HCT116 (cell line): ENCODE measurements around the gene SLC6A3. TPM values are rescaled to one million over a fixed set of nuclear protein-coding genes. Genes with fewer than 3 reads are reported as not detected.

ENCODE experiments used
- ATAC-seq: fragments of 200-7000 bp; cut with Tn5 transposase; 2 replicates; pipeline ENCODE4 v1.9.1; 2020; ENCODE audit warnings: mild to moderate bottlenecking, moderate library complexity
- BruUV-seq: library from RNA; stranded (reverse); fragments of 400-500 nt; replicated peaks from 2 replicates; lab custom pipeline; 2021; lab: Mats Ljungman, UMichigan
- CTCF ChIA-PET: fragments of 300-600 bp; sonication (Branson Sonifier 250); formaldehyde crosslinking; loops from one replicate; lab custom pipeline; 2021; ENCODE audit warnings: antibody characterized with exemption; lab: Charles Lee
- POLR2A ChIA-PET: fragments of 300-600, 350-600 bp; sonication (Branson Sonifier 250); formaldehyde crosslinking; loops from one replicate; lab custom pipeline; 2021; ENCODE audit warnings: antibody characterized with exemption; lab: Charles Lee
- RAD21 ChIA-PET, 2 experiments: fragments of 300-600 bp; sonication (Branson Sonifier 250); formaldehyde crosslinking; loops; one replicate each; lab custom pipeline; 2023; ENCODE audit warnings: low total read pairs in 2 of 2; ENCODE audit not compliant: uncharacterized antibody in 2 of 2, unreplicated experiment in 2 of 2, low non-redundant PET in 1 of 2; lab: Charles Lee
- DNase-seq: peaks from one replicate; pipeline ENCODE4 v3.0.0-alpha.2; 2010; ENCODE audit warnings: low read depth, low spot score
- H2AFZ ChIP-seq: fragments of 200-600 bp; shearing (Covaris generic), sonication (generic); 2 replicates; pipeline ENCODE4 v1.6.1; 2017; ENCODE audit warnings: low read depth, mixed run types, mixed read lengths, antibody characterized with exemption, low read length; ENCODE audit not compliant: poor library complexity, severe bottlenecking
- H3K27ac ChIP-seq: 2 replicates; pipeline ENCODE4 v1.5.1; 2012; ENCODE audit warnings: low read depth, low read length
- H3K27me3 ChIP-seq: fragments of 200-600 bp; sonication (generic); 2 replicates; pipeline ENCODE4 v1.6.1; 2016; ENCODE audit warnings: mixed run types, low read length, mixed read lengths; ENCODE audit not compliant: insufficient read depth
- H3K36me3 ChIP-seq, 2 experiments: fragments of 200-500 bp in 1 of 2; fragments of 200-600 bp in 1 of 2; sonication (Bioruptor generic) in 1 of 2; sonication (generic) in 1 of 2; 2 replicates each; pipeline versions ENCODE4 v1.5.1 to v1.6.1; 2014 to 2016; ENCODE audit warnings: low read length in 2 of 2, inconsistent platforms in 1 of 2, mixed read lengths in 1 of 2, mixed run types in 1 of 2; ENCODE audit not compliant: insufficient read depth in 2 of 2, control insufficient read depth in 1 of 2
- H3K4me1 ChIP-seq, 2 experiments: fragments of 200-600 bp in 1 of 2; sonication (generic) in 1 of 2; 2 replicates each; pipeline versions ENCODE4 v1.5.1 to v1.6.1; 2012 to 2017; ENCODE audit warnings: low read length in 2 of 2, inconsistent platforms in 1 of 2, mild to moderate bottlenecking in 1 of 2, mixed read lengths in 1 of 2, mixed run types in 1 of 2, moderate library complexity in 1 of 2; ENCODE audit not compliant: insufficient read depth in 2 of 2, control insufficient read depth in 1 of 2
- H3K4me2 ChIP-seq: fragments of 200-600 bp; sonication (generic); 2 replicates; pipeline ENCODE4 v1.6.1; 2017; ENCODE audit warnings: mixed run types, low read length, mixed read lengths
- H3K4me3 ChIP-seq, 2 experiments: fragments of 200-600 bp in 1 of 2; sonication (generic) in 1 of 2; replicated peaks in 1 of 2; 2 replicates each; pipeline ENCODE4 v1.5.1; 2011 to 2016; ENCODE audit warnings: low read length in 2 of 2, control low read depth in 1 of 2, low read depth in 1 of 2, mild to moderate bottlenecking in 1 of 2, mixed read lengths in 1 of 2, mixed run types in 1 of 2
- H3K79me2 ChIP-seq: fragments of 200-600 bp; sonication (generic); 2 replicates; pipeline ENCODE4 v1.6.1; 2017; ENCODE audit warnings: mild to moderate bottlenecking, mixed run types, low read length, moderate library complexity, mixed read lengths; ENCODE audit not compliant: insufficient read depth
- H3K9ac ChIP-seq: fragments of 200-600 bp; sonication (generic); 2 replicates; pipeline ENCODE4 v1.6.1; 2016; ENCODE audit warnings: low read length, mixed read lengths
- H3K9me2 ChIP-seq: fragments of 200-600 bp; sonication (generic), shearing (Covaris generic); 2 replicates; pipeline ENCODE4 v1.6.1; 2017; ENCODE audit warnings: mixed run types, mild to moderate bottlenecking, moderate library complexity; ENCODE audit not compliant: insufficient read depth
- H3K9me3 ChIP-seq, 2 experiments: fragments of 200-500 bp in 1 of 2; fragments of 200-600 bp in 1 of 2; sonication (Bioruptor generic) in 1 of 2; sonication (generic) in 1 of 2; 2 replicates each; pipeline ENCODE4 v1.6.1; 2014 to 2017; ENCODE audit warnings: low read length in 2 of 2, mixed read lengths in 2 of 2, inconsistent platforms in 1 of 2, low read depth in 1 of 2, mild to moderate bottlenecking in 1 of 2, mixed run types in 1 of 2, moderate library complexity in 1 of 2; ENCODE audit not compliant: control insufficient read depth in 1 of 2, insufficient read depth in 1 of 2
- H4K20me1 ChIP-seq: fragments of 200-600 bp; sonication (generic), shearing (Covaris generic); 2 replicates; pipeline ENCODE4 v1.6.1; 2017; ENCODE audit warnings: mixed run types, mild to moderate bottlenecking, moderate library complexity; ENCODE audit not compliant: insufficient read depth
- CEBPB ChIP-seq: IDR thresholded peaks from 2 replicates; pipeline ENCODE4 v1.6.1; 2012; ENCODE audit warnings: low read depth
- ELF1 ChIP-seq: IDR thresholded peaks from 2 replicates; pipeline ENCODE4 v1.6.1; 2012; ENCODE audit warnings: low read depth, borderline replicate concordance
- EZH2 ChIP-seq: fragments of 200-600 bp; sonication (generic); IDR thresholded peaks from 2 replicates; pipeline ENCODE4 v1.6.1; 2017; ENCODE audit warnings: antibody characterized with exemption, mixed run types
- FOSL1 ChIP-seq: IDR thresholded peaks from 2 replicates; pipeline ENCODE4 v1.6.1; 2012; ENCODE audit warnings: low read depth
- JUND ChIP-seq: IDR thresholded peaks from 2 replicates; pipeline ENCODE4 v1.6.1; 2012
- POLR2A ChIP-seq: IDR thresholded peaks from 2 replicates; pipeline ENCODE4 v1.7.0; 2011; ENCODE audit warnings: borderline replicate concordance; ENCODE audit not compliant: insufficient read depth, insufficient read length; ENCODE audit errors: extremely low read depth
- RAD21 ChIP-seq: IDR thresholded peaks from 2 replicates; pipeline ENCODE4 v1.6.1; 2012; ENCODE audit warnings: low read depth, mild to moderate bottlenecking
- SIN3A ChIP-seq: IDR thresholded peaks from 2 replicates; pipeline ENCODE4 v1.6.1; 2012; ENCODE audit warnings: low read depth
- SRF ChIP-seq: IDR thresholded peaks from 2 replicates; pipeline ENCODE4 v1.6.1; 2012; ENCODE audit warnings: low read depth
- YY1 ChIP-seq: IDR thresholded peaks from 2 replicates; pipeline ENCODE4 v1.6.1; 2011; ENCODE audit warnings: low read length, low read depth, moderate library complexity, mild to moderate bottlenecking; ENCODE audit not compliant: insufficient replicate concordance; ENCODE audit errors: extremely low read depth
- ZFX ChIP-seq: fragments of 450-650 bp; IDR thresholded peaks from 2 replicates; pipeline ENCODE4 v1.6.1; 2017
- ZNF274 ChIP-seq: fragments of 200-500 bp; sonication (Bioruptor generic); IDR thresholded peaks from 2 replicates; pipeline ENCODE4 v1.6.1; 2014; ENCODE audit warnings: mild to moderate bottlenecking, low read depth, low read length, inconsistent platforms
- intact Hi-C: fragments of 100-400 bp; cut with micrococcal nuclease; formaldehyde crosslinking; loops from 2 replicates; pipeline ENCODE4 v1.10.0; 2022
- total RNA-seq: library from RNA; stranded (reverse); gene quantifications from one replicate; pipeline ENCODE4 v1.2.1, GENCODE V29; 2021; ENCODE audit not compliant: unreplicated experiment
- TF ChIP-seq, protein P1 (sequence below): IDR thresholded peaks from 2 replicates; pipeline ENCODE4 v1.6.1; 2012
- TF ChIP-seq, protein P2 (sequence below): IDR thresholded peaks from 2 replicates; pipeline ENCODE4 v1.6.1; 2012
- TF ChIP-seq, protein P3 (sequence below), 3 experiments: fragments of 200-600 bp in 1 of 3; sonication (generic) in 1 of 3; IDR thresholded peaks in 2 of 3; conservative IDR thresholded peaks in 1 of 3; 2 replicates each; pipeline ENCODE4 v1.5.1; 2012 to 2017; ENCODE audit warnings: low read depth in 2 of 3, low read length in 2 of 3, antibody characterized with exemption in 1 of 3, borderline replicate concordance in 1 of 3, control low read depth in 1 of 3, mild to moderate bottlenecking in 1 of 3, mixed read lengths in 1 of 3, mixed run types in 1 of 3, moderate library complexity in 1 of 3; ENCODE audit not compliant: insufficient read depth in 1 of 3

SLC6A3 gene
- total RNA-seq, 1 experiment from 2014 or later: not detected

DNA sequence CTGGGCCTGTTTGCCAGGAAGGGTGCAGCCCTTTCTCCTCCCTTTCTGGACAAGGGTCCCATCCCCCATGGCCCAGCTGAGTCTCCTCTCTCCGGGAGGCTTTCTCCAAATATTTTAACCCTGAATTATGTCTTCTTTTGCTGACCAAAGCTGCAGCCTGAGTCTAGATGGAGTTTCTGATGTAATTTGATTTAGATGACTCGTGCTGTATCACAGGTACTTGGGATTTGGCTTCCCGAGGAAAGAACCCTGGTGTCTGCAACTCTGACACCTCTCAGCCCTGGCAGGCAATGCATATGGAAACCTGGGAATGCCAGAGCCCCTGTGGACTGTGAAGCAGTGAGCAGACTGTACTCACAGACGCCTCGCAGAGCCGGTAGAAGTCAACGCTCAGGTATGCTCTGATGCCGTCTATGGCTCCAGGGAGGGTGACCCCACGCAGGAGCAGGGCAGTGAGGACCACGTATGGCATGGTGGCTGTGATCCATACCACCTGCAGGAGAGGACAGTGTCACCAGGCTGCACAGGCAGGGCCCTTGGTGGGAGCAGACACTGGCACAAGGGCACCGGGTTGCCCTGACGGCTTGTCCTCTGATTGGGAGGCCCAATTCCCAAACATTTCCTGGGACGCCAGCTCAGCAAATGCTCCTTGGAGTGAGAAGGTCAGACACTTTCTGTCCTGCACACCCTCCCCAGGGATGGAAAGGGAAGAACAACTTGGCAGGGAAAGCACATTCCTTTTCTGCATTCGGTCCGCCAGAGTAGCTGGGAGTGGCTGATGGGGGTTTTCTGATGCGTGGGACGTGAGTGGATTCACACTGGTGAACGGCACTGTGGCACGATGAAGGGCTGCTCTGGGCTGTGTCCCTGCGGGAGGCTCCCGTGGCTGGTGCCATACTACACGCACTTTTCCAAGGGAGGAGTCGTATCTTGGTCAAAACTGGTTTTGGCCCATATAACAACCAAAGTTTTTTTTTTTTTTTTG lies 24.7 kb downstream of the SLC6A3 start:
- no peak for TF ChIP-seq FOSL1
- TF ChIP-seq, protein P1, sequence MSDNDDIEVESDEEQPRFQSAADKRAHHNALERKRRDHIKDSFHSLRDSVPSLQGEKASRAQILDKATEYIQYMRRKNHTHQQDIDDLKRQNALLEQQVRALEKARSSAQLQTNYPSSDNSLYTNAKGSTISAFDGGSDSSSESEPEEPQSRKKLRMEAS: no peak
- TF ChIP-seq, protein P2, sequence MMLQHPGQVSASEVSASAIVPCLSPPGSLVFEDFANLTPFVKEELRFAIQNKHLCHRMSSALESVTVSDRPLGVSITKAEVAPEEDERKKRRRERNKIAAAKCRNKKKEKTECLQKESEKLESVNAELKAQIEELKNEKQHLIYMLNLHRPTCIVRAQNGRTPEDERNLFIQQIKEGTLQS: no peak
- no peak for TF ChIP-seq YY1
- TF ChIP-seq SIN3A: no peak
- TF ChIP-seq JUND: no peak
- no peak for ATAC-seq
- Histone ChIP-seq H3K36me3 (no peaks in the 10 kb centered on the region), H4K20me1 (no peaks in the 10 kb centered on the region), H3K4me1 (no peaks in the 10 kb centered on the region), H2AFZ (no peak overlapping the region), H3K4me2 (no peak overlapping the region), H3K4me3 (no peak overlapping the region), H3K79me2 (no peaks in the 10 kb centered on the region), H3K9me2 (no peaks in the 10 kb centered on the region), H3K9me3 (no peaks in the 10 kb centered on the region), H3K27ac (no peak overlapping the region), H3K9ac (no peak overlapping the region), H3K27me3 (no peaks in the 10 kb centered on the region)
- ChIA-PET RAD21 (no interaction called here), CTCF (no interaction called here), POLR2A (no interaction called here)
- intact Hi-C loops: no loop called here
- no TSS peak for BruUV-seq
- no peak for DNase-seq

DNA sequence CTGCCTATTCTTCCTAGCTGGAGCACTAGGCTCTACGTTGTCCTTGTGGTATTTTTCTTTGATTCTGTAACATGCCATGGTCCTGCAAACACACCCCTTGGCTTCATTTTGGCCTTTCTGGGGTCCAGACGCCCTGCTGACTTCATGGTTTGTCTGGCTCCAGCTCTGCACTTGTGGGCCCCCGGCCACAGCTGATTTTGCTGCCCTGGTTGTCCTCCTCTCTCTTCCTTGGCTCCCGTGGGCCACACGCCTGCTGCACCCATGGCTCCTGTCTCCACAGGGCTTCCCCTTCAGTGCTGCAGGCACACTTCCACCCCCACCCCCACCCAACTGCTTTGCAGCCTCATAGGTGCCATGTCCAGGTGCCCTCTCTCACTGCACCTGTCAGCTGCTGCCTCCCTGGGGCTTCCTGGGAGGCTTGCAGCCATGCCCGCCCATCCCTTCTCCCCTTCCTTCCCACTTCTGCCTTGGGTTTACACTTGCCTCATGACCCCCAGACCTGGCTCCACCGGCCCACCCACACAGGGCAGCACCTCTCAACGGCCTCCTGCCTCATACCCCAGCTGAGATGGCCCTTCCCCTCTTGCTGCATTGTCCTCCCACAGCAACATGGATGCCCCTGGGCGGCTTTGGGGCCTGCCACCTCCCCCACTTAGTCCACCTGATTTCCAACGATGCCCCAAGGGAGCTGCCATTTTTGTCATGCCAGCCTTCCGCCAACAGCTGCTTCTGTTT lies 25.6 kb downstream of the SLC6A3 start:
- H4K20me1 ChIP-seq: no peaks in the 10 kb centered on the region
- CTCF ChIA-PET: no interaction called here
- RAD21 ChIA-PET: no interaction called here
- H3K79me2 ChIP-seq: no peaks in the 10 kb centered on the region
- no peak overlapping the region for H3K4me3 ChIP-seq
- DNase-seq (no peak), ATAC-seq (no peak)
- no TSS peak for BruUV-seq
- no peaks in the 10 kb centered on the region for H3K36me3 ChIP-seq
- H3K4me1 ChIP-seq: no peaks in the 10 kb centered on the region
- H3K9me3 ChIP-seq: no peaks in the 10 kb centered on the region
- H3K27ac ChIP-seq: no peak overlapping the region
- H3K4me2 ChIP-seq: no peak overlapping the region
- no peaks in the 10 kb centered on the region for H3K9me2 ChIP-seq
- H3K9ac ChIP-seq: no peak overlapping the region
- no peaks in the 10 kb centered on the region for H3K27me3 ChIP-seq
- TF ChIP-seq, protein P2: no peak
- TF ChIP-seq ZNF274 (no peak), RAD21 (no peak), EZH2 (no peak), POLR2A (no peak), SRF (no peak), FOSL1 (no peak), ELF1 (no peak), CEBPB (no peak), JUND (no peak), ZFX (no peak)
- TF ChIP-seq, protein P3, sequence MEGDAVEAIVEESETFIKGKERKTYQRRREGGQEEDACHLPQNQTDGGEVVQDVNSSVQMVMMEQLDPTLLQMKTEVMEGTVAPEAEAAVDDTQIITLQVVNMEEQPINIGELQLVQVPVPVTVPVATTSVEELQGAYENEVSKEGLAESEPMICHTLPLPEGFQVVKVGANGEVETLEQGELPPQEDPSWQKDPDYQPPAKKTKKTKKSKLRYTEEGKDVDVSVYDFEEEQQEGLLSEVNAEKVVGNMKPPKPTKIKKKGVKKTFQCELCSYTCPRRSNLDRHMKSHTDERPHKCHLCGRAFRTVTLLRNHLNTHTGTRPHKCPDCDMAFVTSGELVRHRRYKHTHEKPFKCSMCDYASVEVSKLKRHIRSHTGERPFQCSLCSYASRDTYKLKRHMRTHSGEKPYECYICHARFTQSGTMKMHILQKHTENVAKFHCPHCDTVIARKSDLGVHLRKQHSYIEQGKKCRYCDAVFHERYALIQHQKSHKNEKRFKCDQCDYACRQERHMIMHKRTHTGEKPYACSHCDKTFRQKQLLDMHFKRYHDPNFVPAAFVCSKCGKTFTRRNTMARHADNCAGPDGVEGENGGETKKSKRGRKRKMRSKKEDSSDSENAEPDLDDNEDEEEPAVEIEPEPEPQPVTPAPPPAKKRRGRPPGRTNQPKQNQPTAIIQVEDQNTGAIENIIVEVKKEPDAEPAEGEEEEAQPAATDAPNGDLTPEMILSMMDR (IDR thresholded peaks at IDR 0.05 in 2 of 3, conservative IDR thresholded peaks at IDR 0.05 in 1 of 3; ENCODE audit: borderline replicate concordance in 1 of 3, insufficient read depth in 1 of 3, low read depth in 2 of 3, low read length in 2 of 3): no peak
- TF ChIP-seq, protein P1: no peak
- intact Hi-C loops: no loop called here
- no peak overlapping the region for H2AFZ ChIP-seq
- POLR2A ChIA-PET: no interaction called here
